ENCODE measurements around the gene ABLIM2. TPM values are rescaled to one million over a fixed set of nuclear protein-coding genes. Genes with fewer than 3 reads are reported as not detected.

The ABLIM2 gene
- total RNA-seq, 1 experiment from 2014 or later: 2.7 TPM

DNA sequence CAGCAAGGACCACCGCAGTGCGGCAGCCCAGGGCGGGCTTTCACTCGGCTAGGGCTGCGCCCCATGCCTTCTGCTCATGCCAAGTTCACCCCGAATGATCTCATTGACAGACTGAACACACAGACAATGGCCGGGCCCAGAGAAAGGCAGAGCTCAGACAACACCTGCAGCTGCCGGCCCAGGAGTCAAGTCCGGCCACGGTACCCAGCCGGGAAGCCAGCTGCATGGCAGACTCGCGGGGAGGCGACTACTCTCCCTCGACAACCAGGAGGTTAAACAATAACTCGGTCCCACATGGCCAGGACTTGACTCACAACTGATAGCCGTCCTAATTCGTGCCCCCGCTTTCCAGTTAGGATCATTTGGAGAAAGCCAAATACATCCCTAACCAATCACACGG lies 50.4 kb downstream of the ABLIM2 start:
- CTCF ChIA-PET: no interaction called here
- BruUV-seq (replicated peaks): no TSS peak
- no peak for DNase-seq (ENCODE audit: low spot score)
- TF ChIP-seq, protein P1, sequence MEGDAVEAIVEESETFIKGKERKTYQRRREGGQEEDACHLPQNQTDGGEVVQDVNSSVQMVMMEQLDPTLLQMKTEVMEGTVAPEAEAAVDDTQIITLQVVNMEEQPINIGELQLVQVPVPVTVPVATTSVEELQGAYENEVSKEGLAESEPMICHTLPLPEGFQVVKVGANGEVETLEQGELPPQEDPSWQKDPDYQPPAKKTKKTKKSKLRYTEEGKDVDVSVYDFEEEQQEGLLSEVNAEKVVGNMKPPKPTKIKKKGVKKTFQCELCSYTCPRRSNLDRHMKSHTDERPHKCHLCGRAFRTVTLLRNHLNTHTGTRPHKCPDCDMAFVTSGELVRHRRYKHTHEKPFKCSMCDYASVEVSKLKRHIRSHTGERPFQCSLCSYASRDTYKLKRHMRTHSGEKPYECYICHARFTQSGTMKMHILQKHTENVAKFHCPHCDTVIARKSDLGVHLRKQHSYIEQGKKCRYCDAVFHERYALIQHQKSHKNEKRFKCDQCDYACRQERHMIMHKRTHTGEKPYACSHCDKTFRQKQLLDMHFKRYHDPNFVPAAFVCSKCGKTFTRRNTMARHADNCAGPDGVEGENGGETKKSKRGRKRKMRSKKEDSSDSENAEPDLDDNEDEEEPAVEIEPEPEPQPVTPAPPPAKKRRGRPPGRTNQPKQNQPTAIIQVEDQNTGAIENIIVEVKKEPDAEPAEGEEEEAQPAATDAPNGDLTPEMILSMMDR (conservative IDR thresholded peaks at IDR 0.05; ENCODE audit: low read depth, low read length): no peak
- TF ChIP-seq EZH2 (IDR thresholded peaks at IDR 0.05; ENCODE audit: borderline replicate concordance, low read depth, low read length, poor library complexity, severe bottlenecking): no peak
- Histone ChIP-seq H3K27me3 (replicated peaks; ENCODE audit: insufficient read depth, low read depth, low read length, poor library complexity) (no peaks in the 10 kb centered on the region), H3K9me3 (ENCODE audit: low read depth, low read length, poor library complexity, severe bottlenecking) (no peaks in the 10 kb centered on the region), H3K4me3 (ENCODE audit: low read depth, low read length, poor library complexity, severe bottlenecking) (no peak overlapping the region), H3K4me1 (ENCODE audit: insufficient read depth, low read length, poor library complexity, severe bottlenecking) (peaks cover 7% of the 10 kb centered on the region), H3K36me3 (ENCODE audit: insufficient read depth, low read length, poor library complexity, severe bottlenecking) (no peaks in the 10 kb centered on the region), H3K27ac (ENCODE audit: low read depth, low read length, poor library complexity, severe bottlenecking) (no peak overlapping the region)
- intact Hi-C loops (cut with micrococcal nuclease; ENCODE audit: unreplicated experiment): no loop called here
- POLR2A ChIA-PET (ENCODE audit: low non-redundant PET): no interaction called here

DNA sequence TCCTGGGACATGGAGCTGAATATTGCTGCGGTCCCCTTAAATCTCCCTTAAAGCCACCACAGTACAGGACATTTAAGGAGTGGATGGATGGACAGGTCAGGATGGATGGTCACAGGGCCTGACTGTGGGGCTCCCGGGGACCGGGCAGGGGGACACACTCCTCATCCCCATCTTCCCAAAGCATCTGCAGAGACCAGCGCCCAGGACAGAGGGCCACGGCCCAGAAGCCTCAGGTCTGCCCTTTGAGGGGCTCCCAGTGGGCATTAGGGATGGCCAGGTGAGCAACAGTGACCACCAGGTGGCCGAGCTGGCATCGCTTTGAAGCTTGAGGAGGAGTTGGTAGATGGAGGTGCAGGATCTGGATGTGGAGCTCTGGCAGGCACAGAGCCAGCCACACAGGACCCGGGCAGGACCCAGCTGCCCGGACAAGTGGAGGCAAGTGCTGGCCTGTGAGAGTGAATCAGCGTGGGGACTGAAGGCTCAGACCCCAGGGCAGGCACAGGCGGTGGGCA lies 51.4 kb downstream of the ABLIM2 start:
- no peak overlapping the region for H3K4me3 ChIP-seq (ENCODE audit: low read depth, low read length, poor library complexity, severe bottlenecking)
- no peak for TF ChIP-seq EZH2 (IDR thresholded peaks at IDR 0.05; ENCODE audit: borderline replicate concordance, low read depth, low read length, poor library complexity, severe bottlenecking)
- TF ChIP-seq, protein P1 (conservative IDR thresholded peaks at IDR 0.05; ENCODE audit: low read depth, low read length): no peak
- H3K36me3 ChIP-seq (ENCODE audit: insufficient read depth, low read length, poor library complexity, severe bottlenecking): no peaks in the 10 kb centered on the region
- no peaks in the 10 kb centered on the region for H3K9me3 ChIP-seq (ENCODE audit: low read depth, low read length, poor library complexity, severe bottlenecking)
- DNase-seq (ENCODE audit: low spot score): no peak
- BruUV-seq (replicated peaks): no TSS peak
- CTCF ChIA-PET: no interaction called here
- H3K4me1 ChIP-seq (ENCODE audit: insufficient read depth, low read length, poor library complexity, severe bottlenecking): peaks cover 7% of the 10 kb centered on the region
- POLR2A ChIA-PET (ENCODE audit: low non-redundant PET): no interaction called here
- H3K27me3 ChIP-seq (replicated peaks; ENCODE audit: insufficient read depth, low read depth, low read length, poor library complexity): no peaks in the 10 kb centered on the region
- intact Hi-C loops (cut with micrococcal nuclease; ENCODE audit: unreplicated experiment): no loop called here
- H3K27ac ChIP-seq (ENCODE audit: low read depth, low read length, poor library complexity, severe bottlenecking): no peak overlapping the region

DNA sequence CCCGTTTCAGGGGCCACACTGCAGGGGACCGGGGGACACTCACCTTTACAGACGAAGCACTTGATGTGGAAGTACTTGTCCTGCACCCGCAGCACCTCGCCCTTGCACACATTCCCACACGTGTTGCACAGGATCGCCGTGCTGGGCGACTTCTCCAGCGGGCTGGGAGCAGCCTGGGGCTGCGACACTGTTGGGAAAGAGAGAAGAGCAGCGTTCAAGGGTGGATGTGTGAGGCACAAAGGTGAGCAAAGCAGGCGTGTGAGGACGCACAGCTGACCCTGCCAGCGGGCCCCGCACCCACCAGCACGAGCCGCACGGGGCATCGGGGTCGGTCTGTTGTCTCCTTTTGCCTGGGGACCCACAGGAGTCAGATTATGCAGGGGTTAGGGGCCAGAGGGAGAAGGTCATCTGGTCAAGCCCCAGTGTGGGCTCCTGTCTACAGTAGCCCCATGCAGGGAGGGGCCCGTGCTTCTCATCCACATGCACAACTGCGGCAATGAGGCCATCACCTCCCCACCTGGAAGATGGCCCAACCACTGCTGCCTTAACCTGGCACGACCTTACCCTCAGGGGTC lies 52.1 kb downstream of the ABLIM2 start:
- no peak overlapping the region for H3K27ac ChIP-seq (ENCODE audit: low read depth, low read length, poor library complexity, severe bottlenecking)
- DNase-seq (ENCODE audit: low spot score): no peak
- TF ChIP-seq, protein P1 (conservative IDR thresholded peaks at IDR 0.05; ENCODE audit: low read depth, low read length): no peak
- TF ChIP-seq EZH2 (IDR thresholded peaks at IDR 0.05; ENCODE audit: borderline replicate concordance, low read depth, low read length, poor library complexity, severe bottlenecking): no peak
- H3K9me3 ChIP-seq (ENCODE audit: low read depth, low read length, poor library complexity, severe bottlenecking): no peaks in the 10 kb centered on the region
- ChIA-PET POLR2A (ENCODE audit: low non-redundant PET) (no interaction called here), CTCF (no interaction called here)
- no peaks in the 10 kb centered on the region for H3K36me3 ChIP-seq (ENCODE audit: insufficient read depth, low read length, poor library complexity, severe bottlenecking)
- no peaks in the 10 kb centered on the region for H3K27me3 ChIP-seq (replicated peaks; ENCODE audit: insufficient read depth, low read depth, low read length, poor library complexity)
- H3K4me1 ChIP-seq (ENCODE audit: insufficient read depth, low read length, poor library complexity, severe bottlenecking): peaks cover 7% of the 10 kb centered on the region
- H3K4me3 ChIP-seq (ENCODE audit: low read depth, low read length, poor library complexity, severe bottlenecking): no peak overlapping the region
- intact Hi-C loops (cut with micrococcal nuclease; ENCODE audit: unreplicated experiment): no loop called here
- BruUV-seq (replicated peaks): no TSS peak
